Measurements from ENCODE around the gene HRCT1. TPM values are rescaled to one million over a fixed set of nuclear protein-coding genes. Genes with fewer than 3 reads are reported as not detected.
"Not testable (repeated sequence)": the region's sequence is repeated elsewhere in the genome, so short reads cannot be mapped to it uniquely, and the experiment has no call there.

The HRCT1 gene
- total RNA-seq, 1 experiment from 2014 or later: not detected

DNA sequence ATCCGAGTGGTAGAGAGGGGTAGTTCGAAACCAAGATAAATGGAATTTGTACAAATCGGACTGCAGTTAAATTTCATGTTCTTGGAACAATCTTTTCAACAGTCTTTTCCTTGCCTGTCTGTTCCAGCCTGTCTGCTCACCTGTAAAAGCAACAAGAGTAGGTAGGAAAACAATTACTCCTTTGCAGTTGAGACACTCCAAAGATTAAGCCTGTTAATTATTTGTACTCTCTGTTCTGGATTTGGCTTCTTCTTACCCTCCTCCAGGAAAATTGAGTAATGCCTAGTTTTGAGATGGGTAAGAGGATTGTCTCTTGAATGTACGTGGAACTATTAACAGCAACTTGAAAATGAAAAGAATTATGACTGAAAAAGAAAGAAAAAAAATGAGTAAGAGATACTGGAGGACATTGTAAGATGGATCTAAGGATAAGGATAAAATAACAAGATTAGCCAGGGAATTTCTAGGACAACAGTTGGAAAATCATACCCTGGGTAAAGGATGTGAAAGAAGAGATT, 27.6 kb downstream of the HRCT1 start:
- H3K27me3 Mint-ChIP-seq (ENCODE audit: low read depth): peaks cover 14% of the 10 kb centered on the region
- no peak overlapping the region for H2AFZ ChIP-seq (ENCODE audit: low read length)
- H3K9ac ChIP-seq (ENCODE audit: extremely low read depth, insufficient read length, low read length): no peak overlapping the region
- no peak overlapping the region for H2BK120ac ChIP-seq (ENCODE audit: low read depth, low read length, poor library complexity, severe bottlenecking)
- no CpG with 5 or more reads among the region's 4 CpGs for WGBS (ENCODE audit: extremely low coverage, insufficient read length, low lambda C conversion rate)
- H2BK20ac ChIP-seq (ENCODE audit: low read depth, low read length, poor library complexity, severe bottlenecking): no peak overlapping the region
- H3K23me2 ChIP-seq (ENCODE audit: insufficient read length, low read depth, low read length, poor library complexity, severe bottlenecking): no peaks in the 10 kb centered on the region
- TF ChIP-seq, protein P1, sequence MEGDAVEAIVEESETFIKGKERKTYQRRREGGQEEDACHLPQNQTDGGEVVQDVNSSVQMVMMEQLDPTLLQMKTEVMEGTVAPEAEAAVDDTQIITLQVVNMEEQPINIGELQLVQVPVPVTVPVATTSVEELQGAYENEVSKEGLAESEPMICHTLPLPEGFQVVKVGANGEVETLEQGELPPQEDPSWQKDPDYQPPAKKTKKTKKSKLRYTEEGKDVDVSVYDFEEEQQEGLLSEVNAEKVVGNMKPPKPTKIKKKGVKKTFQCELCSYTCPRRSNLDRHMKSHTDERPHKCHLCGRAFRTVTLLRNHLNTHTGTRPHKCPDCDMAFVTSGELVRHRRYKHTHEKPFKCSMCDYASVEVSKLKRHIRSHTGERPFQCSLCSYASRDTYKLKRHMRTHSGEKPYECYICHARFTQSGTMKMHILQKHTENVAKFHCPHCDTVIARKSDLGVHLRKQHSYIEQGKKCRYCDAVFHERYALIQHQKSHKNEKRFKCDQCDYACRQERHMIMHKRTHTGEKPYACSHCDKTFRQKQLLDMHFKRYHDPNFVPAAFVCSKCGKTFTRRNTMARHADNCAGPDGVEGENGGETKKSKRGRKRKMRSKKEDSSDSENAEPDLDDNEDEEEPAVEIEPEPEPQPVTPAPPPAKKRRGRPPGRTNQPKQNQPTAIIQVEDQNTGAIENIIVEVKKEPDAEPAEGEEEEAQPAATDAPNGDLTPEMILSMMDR (conservative IDR thresholded peaks at IDR 0.05): no peak
- no peaks in the 10 kb centered on the region for H3K79me1 ChIP-seq (ENCODE audit: insufficient read depth, low read depth, low read length, poor library complexity, severe bottlenecking)
- no peak overlapping the region for H4K8ac ChIP-seq (replicated peaks; ENCODE audit: insufficient read length, low read depth, low read length)
- H3K4me1 Mint-ChIP-seq: no peaks in the 10 kb centered on the region
- H3K4me1 ChIP-seq (ENCODE audit: insufficient read depth, low read length): no peaks in the 10 kb centered on the region
- no peak for DNase-seq
- no peak overlapping the region for H3T11ph ChIP-seq (ENCODE audit: low read length)
- H3K4me3 Mint-ChIP-seq: no peak overlapping the region
- H4K5ac ChIP-seq (ENCODE audit: insufficient read length, low read depth, low read length): no peak overlapping the region
- no peak overlapping the region for H3K56ac ChIP-seq (ENCODE audit: insufficient read length, low read depth, low read length)
- no peak overlapping the region for H2BK12ac ChIP-seq (ENCODE audit: insufficient read length, low read depth, low read length)
- no peaks in the 10 kb centered on the region for H3K9me3 ChIP-seq (ENCODE audit: control insufficient read depth, low read depth, low read length)
- H3K18ac ChIP-seq (ENCODE audit: insufficient read length, low read depth, low read length): no peak overlapping the region
- H3K79me2 ChIP-seq (ENCODE audit: insufficient read depth, low read length): no peaks in the 10 kb centered on the region
- H3K4ac ChIP-seq (ENCODE audit: low read depth, low read length): no peak overlapping the region
- no peak overlapping the region for H3K27ac Mint-ChIP-seq
- no peak overlapping the region for H4K91ac ChIP-seq (ENCODE audit: insufficient read length, low read depth, low read length)
- no peak overlapping the region for H2BK5ac ChIP-seq (ENCODE audit: insufficient read length, low read length)
- no peak overlapping the region for H3K27ac ChIP-seq (ENCODE audit: insufficient read length, low read depth, low read length)
- H3K23ac ChIP-seq (ENCODE audit: insufficient read length, low read depth, low read length): no peak overlapping the region
- no peak overlapping the region for H2BK15ac ChIP-seq (ENCODE audit: low read depth, low read length)
- H3K14ac ChIP-seq (ENCODE audit: insufficient read depth, low read length): no peak overlapping the region
- 0 out of 5 replicates have a peak, but pooled peaks cover 0 to 3% of the 10 kb centered on the region in 2 experiments for H3K9me3 Mint-ChIP-seq
- no peaks in the 10 kb centered on the region for H3K36me3 Mint-ChIP-seq (ENCODE audit: insufficient read depth in 1 of 3, low read depth in 3 of 3)
- no peak overlapping the region for H2AK5ac ChIP-seq (ENCODE audit: insufficient read length, low read length)
- H4K20me1 ChIP-seq (ENCODE audit: control insufficient read depth, insufficient read depth, insufficient read length): no peaks in the 10 kb centered on the region
- H3K4me2 ChIP-seq (ENCODE audit: insufficient read depth, insufficient read length, low read length): no peak overlapping the region
- no peaks in the 10 kb centered on the region for H3K27me3 ChIP-seq (ENCODE audit: insufficient read depth, low read length)

DNA sequence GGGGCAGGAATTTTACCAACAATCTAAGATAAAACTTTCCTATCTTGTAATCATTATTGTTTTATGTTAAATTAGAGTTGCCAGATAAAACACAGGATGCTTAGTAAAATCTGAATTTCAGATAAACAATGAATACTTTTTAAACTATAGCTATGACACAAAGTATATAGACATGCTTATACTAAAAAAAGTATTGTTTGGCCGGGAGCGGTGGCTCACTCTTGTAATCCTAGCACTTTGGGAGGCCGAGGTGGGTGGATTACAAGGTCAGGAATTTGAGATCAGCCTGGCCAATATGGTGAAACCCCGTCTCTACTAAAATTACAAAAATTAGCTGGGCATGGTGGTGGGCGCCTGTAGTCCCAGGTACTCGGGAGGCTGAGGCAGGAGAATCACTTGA, 28.1 kb downstream of the HRCT1 start:
- not testable (repeated sequence) for H4K5ac ChIP-seq (ENCODE audit: insufficient read length, low read depth, low read length); H3K23me2 ChIP-seq (ENCODE audit: insufficient read length, low read depth, low read length, poor library complexity, severe bottlenecking); H3K4me1 Mint-ChIP-seq; H4K91ac ChIP-seq (ENCODE audit: insufficient read length, low read depth, low read length); H3K9me3 Mint-ChIP-seq; H2AK5ac ChIP-seq (ENCODE audit: insufficient read length, low read length); H3K4me3 Mint-ChIP-seq; H2BK120ac ChIP-seq (ENCODE audit: low read depth, low read length, poor library complexity, severe bottlenecking); H4K20me1 ChIP-seq (ENCODE audit: control insufficient read depth, insufficient read depth, insufficient read length); H2BK5ac ChIP-seq (ENCODE audit: insufficient read length, low read length); H3K14ac ChIP-seq (ENCODE audit: insufficient read depth, low read length); H3K9ac ChIP-seq (ENCODE audit: extremely low read depth, insufficient read length, low read length); H4K8ac ChIP-seq (replicated peaks; ENCODE audit: insufficient read length, low read depth, low read length); H3K56ac ChIP-seq (ENCODE audit: insufficient read length, low read depth, low read length); DNase-seq; H3K36me3 Mint-ChIP-seq (ENCODE audit: insufficient read depth in 1 of 3, low read depth in 3 of 3); H3K79me1 ChIP-seq (ENCODE audit: insufficient read depth, low read depth, low read length, poor library complexity, severe bottlenecking); H2BK20ac ChIP-seq (ENCODE audit: low read depth, low read length, poor library complexity, severe bottlenecking); H3K4me1 ChIP-seq (ENCODE audit: insufficient read depth, low read length); H3K27me3 ChIP-seq (ENCODE audit: insufficient read depth, low read length); H2BK15ac ChIP-seq (ENCODE audit: low read depth, low read length); H3K4ac ChIP-seq (ENCODE audit: low read depth, low read length); H2AFZ ChIP-seq (ENCODE audit: low read length); H3K27ac ChIP-seq (ENCODE audit: insufficient read length, low read depth, low read length); H3T11ph ChIP-seq (ENCODE audit: low read length); H3K23ac ChIP-seq (ENCODE audit: insufficient read length, low read depth, low read length); H3K27ac Mint-ChIP-seq; H3K4me2 ChIP-seq (ENCODE audit: insufficient read depth, insufficient read length, low read length); H3K9me3 ChIP-seq (ENCODE audit: control insufficient read depth, low read depth, low read length); H2BK12ac ChIP-seq (ENCODE audit: insufficient read length, low read depth, low read length); H3K79me2 ChIP-seq (ENCODE audit: insufficient read depth, low read length); H3K18ac ChIP-seq (ENCODE audit: insufficient read length, low read depth, low read length)
- peaks cover 15% of the 10 kb centered on the region for H3K27me3 Mint-ChIP-seq (ENCODE audit: low read depth)
- no CpG with 5 or more reads among the region's 6 CpGs for WGBS (ENCODE audit: extremely low coverage, insufficient read length, low lambda C conversion rate)

Data from H9 (cell line).